ENCODE results near the gene DGKA.
A peak's percentile ranks its signal among the peaks of the same experiment; 100 is the strongest.

The DGKA gene

GRCh38 chr12:55930771-55931316 lies at the start of gene DGKA:
Gene DGKA, plus strand, starts transcription at chr12:55931162. Its CDS starts 5,342 bp downstream, at chr12:55936504.
- peak within 1 kb of the TSS; percentile 57 for H3K4me3 ChIP-seq
- peak; percentile 72 for DNase-seq (ENCODE audit: low read depth, low spot score)
- no peak for TF ChIP-seq POLR2AphosphoS5 (IDR thresholded peaks at IDR 0.05; ENCODE audit: borderline replicate concordance, low read depth, low read length)
- TF ChIP-seq EZH2 (IDR thresholded peaks at IDR 0.05) = no peak
- TF ChIP-seq FOXP2 (optimal IDR thresholded peaks at IDR 0.05; ENCODE audit: control extremely low read depth, extremely low read length, insufficient read depth) = no peak
- no peaks in the 10 kb centered on the region for H3K9me3 ChIP-seq (ENCODE audit: low read depth, low read length)
- no peaks in the 10 kb centered on the region for H3K36me3 ChIP-seq (ENCODE audit: insufficient read depth, low read length)
- H3K27ac ChIP-seq = peak within 1 kb of the TSS; percentile 79
- H3K9ac ChIP-seq (ENCODE audit: insufficient read length) = peak within 1 kb of the TSS; percentile 47

- H3K4me3 ChIP-seq = no peak overlapping the region
- no peak for DNase-seq (ENCODE audit: low read depth, low spot score)
- no peak for TF ChIP-seq FOXP2 (optimal IDR thresholded peaks at IDR 0.05; ENCODE audit: control extremely low read depth, extremely low read length, insufficient read depth)
- TF ChIP-seq EZH2 (IDR thresholded peaks at IDR 0.05) = no peak
- no peak for TF ChIP-seq POLR2AphosphoS5 (IDR thresholded peaks at IDR 0.05; ENCODE audit: borderline replicate concordance, low read depth, low read length)
- no peak overlapping the region for H3K9ac ChIP-seq (ENCODE audit: insufficient read length)
- no peaks in the 10 kb centered on the region for H3K36me3 ChIP-seq (ENCODE audit: insufficient read depth, low read length)
- no peak overlapping the region for H3K27ac ChIP-seq
- H3K9me3 ChIP-seq (ENCODE audit: low read depth, low read length) = no peaks in the 10 kb centered on the region
Measured at GRCh38 chr12:55885113-55885512, 45.8 kb upstream of the DGKA start.

GRCh38 chr12:55891310-55891709 lies 39.7 kb upstream of the DGKA start:
- H3K4me3 ChIP-seq = no peak overlapping the region
- no peak overlapping the region for H3K9ac ChIP-seq (ENCODE audit: insufficient read length)
- no peaks in the 10 kb centered on the region for H3K36me3 ChIP-seq (ENCODE audit: insufficient read depth, low read length)
- no peaks in the 10 kb centered on the region for H3K9me3 ChIP-seq (ENCODE audit: low read depth, low read length)
- no peak for TF ChIP-seq EZH2 (IDR thresholded peaks at IDR 0.05)
- TF ChIP-seq POLR2AphosphoS5 (IDR thresholded peaks at IDR 0.05; ENCODE audit: borderline replicate concordance, low read depth, low read length) = no peak
- no peak for TF ChIP-seq FOXP2 (optimal IDR thresholded peaks at IDR 0.05; ENCODE audit: control extremely low read depth, extremely low read length, insufficient read depth)
- H3K27ac ChIP-seq = no peak overlapping the region
- no peak for DNase-seq (ENCODE audit: low read depth, low spot score)

GRCh38 chr12:55893723-55894122 lies 37.2 kb upstream of the DGKA start:
- no peak overlapping the region for H3K27ac ChIP-seq
- H3K4me3 ChIP-seq = no peak overlapping the region
- no peaks in the 10 kb centered on the region for H3K9me3 ChIP-seq (ENCODE audit: low read depth, low read length)
- DNase-seq (ENCODE audit: low read depth, low spot score) = no peak
- no peak for TF ChIP-seq POLR2AphosphoS5 (IDR thresholded peaks at IDR 0.05; ENCODE audit: borderline replicate concordance, low read depth, low read length)
- no peak for TF ChIP-seq FOXP2 (optimal IDR thresholded peaks at IDR 0.05; ENCODE audit: control extremely low read depth, extremely low read length, insufficient read depth)
- no peak for TF ChIP-seq EZH2 (IDR thresholded peaks at IDR 0.05)
- no peak overlapping the region for H3K9ac ChIP-seq (ENCODE audit: insufficient read length)
- H3K36me3 ChIP-seq (ENCODE audit: insufficient read depth, low read length) = no peaks in the 10 kb centered on the region

DNA sequence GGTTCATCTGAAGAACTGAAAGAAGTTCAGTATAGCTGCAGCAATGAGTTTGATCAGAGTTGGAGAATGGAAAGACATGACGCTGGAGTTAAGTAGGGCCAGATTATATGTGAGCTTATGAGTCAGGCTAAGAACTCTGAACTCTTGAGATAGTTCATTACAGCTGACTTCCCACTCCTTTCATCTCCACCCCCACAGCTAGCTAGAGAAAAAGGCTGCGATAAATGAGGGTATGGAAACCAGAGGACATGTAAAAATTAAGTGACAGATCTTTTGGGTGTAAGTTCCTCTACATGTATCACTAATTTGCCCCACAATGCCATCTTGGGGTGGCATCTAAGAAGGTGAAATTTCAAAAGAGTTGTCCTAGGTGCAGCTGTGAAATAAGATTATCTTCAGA lies 31.9 kb upstream of the DGKA start:
- DNase-seq (ENCODE audit: low read depth, low spot score) = no peak
- peaks cover 4% of the 10 kb centered on the region; the same call in 1 of the 2 replicates for H3K36me3 ChIP-seq (ENCODE audit: insufficient read depth, low read length)
- H3K9me3 ChIP-seq (ENCODE audit: low read depth, low read length) = no peaks in the 10 kb centered on the region
- no peak overlapping the region for H3K9ac ChIP-seq (ENCODE audit: insufficient read length)
- no peak overlapping the region for H3K4me3 ChIP-seq
- no peak overlapping the region for H3K27ac ChIP-seq
- TF ChIP-seq FOXP2 (optimal IDR thresholded peaks at IDR 0.05; ENCODE audit: control extremely low read depth, extremely low read length, insufficient read depth) = no peak
- no peak for TF ChIP-seq POLR2AphosphoS5 (IDR thresholded peaks at IDR 0.05; ENCODE audit: borderline replicate concordance, low read depth, low read length)
- TF ChIP-seq EZH2 (IDR thresholded peaks at IDR 0.05) = no peak

DNA sequence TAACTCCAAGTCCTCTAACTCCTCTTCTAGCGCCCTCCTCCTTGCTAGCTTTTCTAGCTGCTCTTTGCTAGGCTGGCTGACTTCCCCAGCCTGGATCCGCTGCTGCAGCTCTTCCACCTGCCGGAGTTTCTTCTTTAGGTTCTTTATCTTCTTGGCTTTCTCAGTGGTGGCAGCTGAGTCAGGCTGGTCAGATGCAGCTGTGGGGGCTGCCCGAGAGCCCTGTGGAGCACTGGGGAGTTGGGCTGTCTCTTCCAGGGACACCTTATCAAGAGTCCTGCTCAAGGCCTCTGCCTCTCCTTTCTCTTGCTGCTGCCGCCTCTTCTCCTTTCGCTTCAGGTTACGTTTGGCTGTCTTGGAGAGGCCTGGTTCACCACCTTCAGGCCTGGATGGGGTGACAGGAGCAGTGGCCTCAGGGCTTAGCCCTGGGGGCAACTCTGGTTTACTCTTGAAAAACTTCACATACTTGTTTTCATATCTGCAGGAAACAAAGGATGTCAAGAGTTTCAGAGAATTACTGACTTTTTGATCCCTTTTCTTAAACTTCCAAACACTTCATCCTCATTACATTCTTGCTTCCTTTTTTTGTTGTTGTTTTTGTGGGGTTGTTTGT lies 29.0 kb upstream of the DGKA start:
- peak overlapping the region; percentile 42 for H3K27ac ChIP-seq
- no peaks in the 10 kb centered on the region for H3K9me3 ChIP-seq (ENCODE audit: low read depth, low read length)
- no peak for DNase-seq (ENCODE audit: low read depth, low spot score)
- peaks cover 4% of the 10 kb centered on the region; the same call in 1 of the 2 replicates for H3K36me3 ChIP-seq (ENCODE audit: insufficient read depth, low read length)
- no peak overlapping the region for H3K9ac ChIP-seq (ENCODE audit: insufficient read length)
- no peak for TF ChIP-seq EZH2 (IDR thresholded peaks at IDR 0.05)
- no peak overlapping the region for H3K4me3 ChIP-seq

DNA sequence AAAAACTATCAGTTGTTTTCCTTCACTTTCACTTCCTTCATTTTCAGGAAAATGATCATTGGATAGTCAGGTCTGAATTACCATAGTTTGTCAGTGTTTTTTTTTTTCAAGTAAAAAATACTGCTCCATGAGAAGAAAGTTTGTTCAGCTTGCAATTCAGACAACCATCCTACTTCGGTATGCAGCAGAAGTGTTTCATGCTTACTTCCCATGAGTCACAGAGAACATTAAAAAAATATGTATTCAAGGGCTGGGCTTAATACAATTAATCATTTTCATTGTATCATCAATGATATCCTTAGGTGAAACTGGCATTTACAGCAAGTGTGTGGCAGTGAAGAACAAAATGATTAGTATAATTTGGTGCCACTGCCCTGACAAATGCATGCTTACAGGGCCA lies 24.9 kb upstream of the DGKA start:
- Histone ChIP-seq H3K4me3 (no peak overlapping the region), H3K27ac (no peak overlapping the region), H3K9me3 (ENCODE audit: low read depth, low read length) (no peaks in the 10 kb centered on the region), H3K36me3 (ENCODE audit: insufficient read depth, low read length) (peaks cover 4% of the 10 kb centered on the region; the same call in 1 of the 2 replicates), H3K9ac (ENCODE audit: insufficient read length) (no peak overlapping the region)
- TF ChIP-seq POLR2AphosphoS5 (IDR thresholded peaks at IDR 0.05; ENCODE audit: borderline replicate concordance, low read depth, low read length) (no peak), EZH2 (IDR thresholded peaks at IDR 0.05) (no peak), FOXP2 (optimal IDR thresholded peaks at IDR 0.05; ENCODE audit: control extremely low read depth, extremely low read length, insufficient read depth) (no peak)
- DNase-seq (ENCODE audit: low read depth, low spot score) = no peak

DNA sequence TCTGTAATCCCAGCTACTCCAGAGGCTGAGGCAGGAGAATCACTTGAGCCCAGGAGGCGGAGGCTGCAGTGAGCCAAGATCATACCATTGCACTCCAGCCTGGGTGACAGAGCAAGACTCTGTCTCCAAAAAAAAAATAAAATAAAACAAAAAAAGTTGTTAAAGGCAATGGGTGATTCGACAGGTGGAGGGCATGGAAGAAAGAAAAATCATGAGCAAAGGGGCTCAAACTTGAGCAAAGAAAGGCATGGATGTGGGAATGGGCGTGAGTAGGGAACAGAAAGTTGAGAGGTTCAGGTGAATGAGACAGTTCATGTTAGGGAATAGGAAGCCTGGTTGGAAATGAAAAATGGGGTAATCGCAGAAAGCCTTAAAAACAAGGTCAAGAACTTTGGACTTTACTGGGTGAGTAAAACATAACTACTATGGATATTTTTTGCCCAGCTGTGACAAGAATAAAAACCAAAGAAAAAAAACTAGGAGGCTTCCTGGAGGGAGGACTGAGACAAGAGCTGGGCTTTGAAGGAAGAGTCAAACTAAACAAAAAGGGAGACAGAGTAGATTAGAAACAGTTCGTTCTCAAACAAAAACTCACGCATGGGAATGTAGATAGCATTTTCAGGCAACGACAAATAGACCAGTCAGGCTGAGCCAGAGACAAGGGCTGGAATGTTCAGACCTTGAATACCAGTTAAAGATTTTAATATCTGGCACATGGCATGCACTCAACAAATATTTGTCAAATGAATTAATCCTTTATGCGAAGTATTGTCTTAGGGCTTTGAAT lies 22.0 kb upstream of the DGKA start:
- DNase-seq (ENCODE audit: low read depth, low spot score) = no peak
- Histone ChIP-seq H3K27ac (peak overlapping the region; percentile 73), H3K36me3 (ENCODE audit: insufficient read depth, low read length) (peaks cover 11% of the 10 kb centered on the region), H3K9ac (ENCODE audit: insufficient read length) (peak overlapping the region; percentile 32), H3K4me3 (no peak overlapping the region), H3K9me3 (ENCODE audit: low read depth, low read length) (no peaks in the 10 kb centered on the region)
- no peak for TF ChIP-seq POLR2AphosphoS5 (IDR thresholded peaks at IDR 0.05; ENCODE audit: borderline replicate concordance, low read depth, low read length)
- no peak for TF ChIP-seq FOXP2 (optimal IDR thresholded peaks at IDR 0.05; ENCODE audit: control extremely low read depth, extremely low read length, insufficient read depth)
- no peak for TF ChIP-seq EZH2 (IDR thresholded peaks at IDR 0.05)
